Mucosa of rectum (tissue), 2 donors: ENCODE data around the gene LCA5L.
"Not testable (repeated sequence)": the region's sequence is repeated elsewhere in the genome, so short reads cannot be mapped to it uniquely, and the experiment has no call there.

Experiments
- H3K27ac ChIP-seq, 2 donors: one replicate each; pipeline ENCODE4 v1.7.0; 2013; ENCODE audit warnings: inconsistent platforms in 2 of 2, low read depth in 2 of 2, low read length in 2 of 2
- H3K27me3 ChIP-seq, 2 donors: one replicate each; pipeline ENCODE4 v1.7.0; 2013; ENCODE audit warnings: low read length in 2 of 2; ENCODE audit not compliant: control insufficient read depth in 2 of 2, insufficient read depth in 2 of 2
- H3K36me3 ChIP-seq, 2 donors: one replicate each; pipeline ENCODE4 v1.7.0; 2013; ENCODE audit warnings: low read length in 2 of 2; ENCODE audit not compliant: control insufficient read depth in 2 of 2, insufficient read depth in 2 of 2
- H3K4me1 ChIP-seq, 2 donors: one replicate each; pipeline ENCODE4 v1.7.0; 2013; ENCODE audit warnings: low read length in 2 of 2, mild to moderate bottlenecking in 1 of 2; ENCODE audit not compliant: control insufficient read depth in 2 of 2, insufficient read depth in 2 of 2
- H3K4me3 ChIP-seq, 2 donors: one replicate each; pipeline ENCODE4 v1.7.0; 2013; ENCODE audit warnings: low read length in 2 of 2
- H3K9ac ChIP-seq, 2 donors: one replicate each; pipeline ENCODE4 v1.7.0; 2013; ENCODE audit warnings: low read length in 2 of 2, low read depth in 1 of 2, mild to moderate bottlenecking in 1 of 2
- H3K9me3 ChIP-seq, 2 donors: one replicate each; pipeline ENCODE4 v1.7.0; 2013; ENCODE audit warnings: low read length in 2 of 2; ENCODE audit not compliant: control insufficient read depth in 2 of 2
- donor health status: healthy.
- donor health status: Normal muscosa, but diverticular disease.

Gene LCA5L

GRCh38 chr21:39388038-39388810 lies 57.4 kb downstream of the LCA5L start:
- H3K4me3 ChIP-seq: peak overlapping the region; percentile 77 to 87
- no peaks in the 10 kb centered on the region for H3K27me3 ChIP-seq
- H3K36me3 ChIP-seq: peaks cover 15 to 17% of the 10 kb centered on the region in 2 donors
- peaks cover 16 to 17% of the 10 kb centered on the region in 2 donors for H3K4me1 ChIP-seq
- H3K9me3 ChIP-seq: no peaks in the 10 kb centered on the region
- peak overlapping the region; percentile 50 to 57 for H3K27ac ChIP-seq
- peak overlapping the region; percentile 61 to 65 for H3K9ac ChIP-seq

GRCh38 chr21:39387461-39388037 lies 58.0 kb downstream of the LCA5L start:
- no peaks in the 10 kb centered on the region for H3K9me3 ChIP-seq
- H3K27ac ChIP-seq: peak overlapping the region; percentile 57
- peak overlapping the region; percentile 77 to 87 for H3K4me3 ChIP-seq
- H3K4me1 ChIP-seq: peaks cover 16 to 17% of the 10 kb centered on the region in 2 donors
- peaks cover 10% of the 10 kb centered on the region in 2 donors for H3K36me3 ChIP-seq
- H3K9ac ChIP-seq: peak overlapping the region; percentile 61 to 65
- H3K27me3 ChIP-seq: no peaks in the 10 kb centered on the region

- Histone ChIP-seq H3K4me1 (peaks cover 16 to 17% of the 10 kb centered on the region in 2 donors), H3K27me3 (no peaks in the 10 kb centered on the region), H3K9ac (peak overlapping the region in 1 of 2 donors; percentile 25), H3K36me3 (peaks cover 3% of the 10 kb centered on the region in 2 donors), H3K4me3 (peak overlapping the region in 1 of 2 donors; percentile 87), H3K27ac (peak overlapping the region in 1 of 2 donors; percentile 57), H3K9me3 (no peaks in the 10 kb centered on the region)
Measured at GRCh38 chr21:39386899-39387298, 58.7 kb downstream of the LCA5L start.

GRCh38 chr21:39386194-39386593 lies 59.4 kb downstream of the LCA5L start:
- H3K4me1 ChIP-seq: peaks cover 16 to 20% of the 10 kb centered on the region in 2 donors
- no peaks in the 10 kb centered on the region for H3K36me3 ChIP-seq
- H3K27ac ChIP-seq: peak overlapping the region; percentile 36 to 63
- peak overlapping the region; percentile 14 to 39 for H3K9ac ChIP-seq
- H3K9me3 ChIP-seq: no peaks in the 10 kb centered on the region
- peak overlapping the region; percentile 45 to 60 for H3K4me3 ChIP-seq
- H3K27me3 ChIP-seq: no peaks in the 10 kb centered on the region

GRCh38 chr21:39385299-39386145 lies 60.1 kb downstream of the LCA5L start:
- Histone ChIP-seq H3K4me1 (peaks cover 19 to 25% of the 10 kb centered on the region in 2 donors), H3K27ac (peak overlapping the region; percentile 36 to 63), H3K27me3 (no peaks in the 10 kb centered on the region), H3K9ac (peak overlapping the region; percentile 14 to 39), H3K9me3 (no peaks in the 10 kb centered on the region), H3K36me3 (no peaks in the 10 kb centered on the region), H3K4me3 (peak overlapping the region; percentile 45 to 60)

GRCh38 chr21:39384674-39385298 lies 60.8 kb downstream of the LCA5L start:
- H3K4me3 ChIP-seq: no peak overlapping the region
- H3K9me3 ChIP-seq: no peaks in the 10 kb centered on the region
- no peaks in the 10 kb centered on the region for H3K36me3 ChIP-seq
- no peak overlapping the region for H3K9ac ChIP-seq
- H3K4me1 ChIP-seq: peaks cover 19 to 25% of the 10 kb centered on the region in 2 donors
- H3K27me3 ChIP-seq: no peaks in the 10 kb centered on the region
- H3K27ac ChIP-seq: no peak overlapping the region

- H3K36me3 ChIP-seq, H3K27me3 ChIP-seq, H3K9ac ChIP-seq, H3K4me3 ChIP-seq, H3K27ac ChIP-seq, H3K9me3 ChIP-seq: not testable (repeated sequence)
- peaks cover 14 to 20% of the 10 kb centered on the region in 2 donors for H3K4me1 ChIP-seq
Measured at GRCh38 chr21:39382096-39382495, 63.5 kb downstream of the LCA5L start.

GRCh38 chr21:39381009-39381408 lies 64.6 kb downstream of the LCA5L start:
- Histone ChIP-seq H3K9ac (peak overlapping the region; percentile 86 to 89), H3K4me3 (peak overlapping the region; percentile 93 to 98), H3K4me1 (peaks cover 9 to 15% of the 10 kb centered on the region in 2 donors), H3K36me3 (no peaks in the 10 kb centered on the region), H3K27me3 (no peaks in the 10 kb centered on the region), H3K9me3 (no peaks in the 10 kb centered on the region), H3K27ac (peak overlapping the region; percentile 77)

GRCh38 chr21:39379986-39380891 lies 65.3 kb downstream of the LCA5L start:
- H3K27ac ChIP-seq: peak overlapping the region; percentile 77
- H3K36me3 ChIP-seq: no peaks in the 10 kb centered on the region
- peaks cover 7 to 11% of the 10 kb centered on the region in 2 donors for H3K4me1 ChIP-seq
- no peaks in the 10 kb centered on the region for H3K9me3 ChIP-seq
- H3K4me3 ChIP-seq: peak overlapping the region; percentile 93 to 98
- peak overlapping the region; percentile 86 to 89 for H3K9ac ChIP-seq
- H3K27me3 ChIP-seq: no peaks in the 10 kb centered on the region
